GM18951 (cell line): ENCODE measurements around the gene MZB1.
A peak's percentile ranks its signal among the peaks of the same experiment; 100 is the strongest.

Experiments
- POLR2A ChIP-seq: IDR thresholded peaks from 4 replicates; pipeline ENCODE4 v1.6.1; 2011; ENCODE audit warnings: mild to moderate bottlenecking; ENCODE audit not compliant: insufficient read length, insufficient read depth; ENCODE audit errors: extremely low read depth
- in situ Hi-C: fragments of 300-500 bp; cut with MboI; formaldehyde crosslinking; loops from one replicate; pipeline ENCODE4 v1.12.0; 2022; ENCODE audit warnings: low sequenced_read_pairs, mixed read lengths, inconsistent platforms; ENCODE audit not compliant: unreplicated experiment

Gene MZB1

DNA sequence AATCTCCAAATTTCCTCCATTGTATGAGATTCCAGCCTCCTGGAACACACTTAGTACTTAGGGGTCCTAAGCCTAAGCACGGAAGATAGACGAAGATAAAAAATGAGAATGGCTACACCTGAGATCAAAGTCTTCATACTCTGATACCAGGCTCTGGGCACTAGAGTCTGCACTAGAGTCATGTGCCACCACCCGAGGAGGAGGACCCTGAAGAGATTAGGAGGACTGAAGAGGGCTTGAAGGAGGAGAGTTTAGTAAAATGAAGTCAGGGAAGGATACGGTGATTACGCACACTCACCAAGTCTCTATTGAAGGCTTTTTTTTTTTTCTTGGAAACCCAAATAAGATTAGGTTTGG is 14.7 kb upstream of the MZB1 start:
- in situ Hi-C loops, result no loop called here
- TF ChIP-seq POLR2A, result no peak

DNA sequence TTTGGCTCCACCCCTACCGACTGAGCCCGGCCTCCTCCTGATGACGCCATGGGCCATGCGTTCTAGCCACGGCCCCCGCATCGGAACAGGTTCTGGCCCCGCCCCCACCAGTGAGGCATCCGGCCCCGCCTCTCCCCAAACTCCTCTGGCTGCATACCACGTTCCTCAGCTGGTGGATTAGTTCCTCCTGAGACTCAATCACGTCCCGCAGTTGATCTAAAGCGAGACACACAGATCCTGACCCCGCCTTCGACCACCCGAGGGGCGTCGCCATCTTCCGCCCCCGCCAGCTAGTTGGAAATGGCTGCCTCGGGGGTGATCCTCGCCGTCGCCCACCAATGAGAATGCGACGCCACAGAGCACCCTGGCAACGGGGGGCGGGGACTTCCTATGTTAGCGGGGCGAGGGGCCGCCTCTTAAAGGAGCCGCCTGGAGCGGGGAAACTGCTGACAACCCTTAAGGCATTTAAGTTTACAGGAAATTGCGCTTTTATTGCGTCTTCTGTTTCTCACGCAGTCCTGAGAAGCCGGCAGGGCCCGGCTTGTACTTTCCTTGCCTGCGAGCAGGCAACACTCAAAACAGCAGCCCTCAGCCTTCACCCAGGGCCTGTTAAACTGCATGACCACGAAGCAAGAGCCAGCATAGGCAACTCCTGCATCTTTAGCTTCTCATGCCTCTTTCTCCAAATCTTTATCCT is 14.2 kb upstream of the MZB1 start, which contains the start of gene SPATA24:
Gene SPATA24, minus strand, starts transcription at position 303 of the 697 bp plus-strand sequence. Its CDS starts 29 bp downstream, at position 274.
- peak; percentile 55 for TF ChIP-seq POLR2A
- in situ Hi-C loops, result no loop called here

GRCh38 chr5:139403418-139403786 is 13.7 kb upstream of the MZB1 start:
- TF ChIP-seq POLR2A, result peak; percentile 0
- in situ Hi-C loops, result no loop called here

DNA sequence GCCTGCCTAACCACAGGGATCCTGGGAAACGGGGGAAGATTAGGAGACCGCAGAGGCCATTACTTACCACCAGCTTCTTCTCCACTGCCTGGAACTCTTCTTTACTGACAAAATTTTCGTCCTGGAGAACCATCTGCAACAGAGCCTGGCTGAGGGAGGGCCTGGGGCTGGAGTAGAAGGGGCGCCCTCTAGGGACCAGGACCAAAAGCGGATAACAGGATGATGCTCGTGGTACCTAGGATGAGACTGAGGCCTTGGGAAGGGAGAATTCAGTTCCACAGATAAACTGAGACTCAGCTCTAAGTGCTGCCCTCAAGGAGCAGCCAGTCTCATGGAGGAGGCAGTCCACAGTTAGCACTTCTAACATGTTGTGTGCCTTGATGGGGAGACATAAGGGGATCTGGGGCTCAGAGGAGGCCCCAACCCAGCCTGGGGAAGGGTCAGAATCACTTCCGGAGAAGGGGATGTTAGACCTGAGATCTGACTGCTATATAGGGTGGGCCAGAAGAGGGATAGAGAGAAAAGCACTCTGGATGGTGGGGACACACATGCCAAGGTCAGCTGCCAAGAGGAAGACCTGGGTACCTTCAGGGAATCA is 12.9 kb upstream of the MZB1 start:
- TF ChIP-seq POLR2A, result no peak
- in situ Hi-C loops, result no loop called here

GRCh38 chr5:139401546-139401945 is 11.8 kb upstream of the MZB1 start:
- in situ Hi-C loops, result no loop called here
- TF ChIP-seq POLR2A, result no peak

GRCh38 chr5:139399501-139400121 is 9.9 kb upstream of the MZB1 start:
- peak; percentile 34 for TF ChIP-seq POLR2A
- in situ Hi-C loops, result no loop called here

DNA sequence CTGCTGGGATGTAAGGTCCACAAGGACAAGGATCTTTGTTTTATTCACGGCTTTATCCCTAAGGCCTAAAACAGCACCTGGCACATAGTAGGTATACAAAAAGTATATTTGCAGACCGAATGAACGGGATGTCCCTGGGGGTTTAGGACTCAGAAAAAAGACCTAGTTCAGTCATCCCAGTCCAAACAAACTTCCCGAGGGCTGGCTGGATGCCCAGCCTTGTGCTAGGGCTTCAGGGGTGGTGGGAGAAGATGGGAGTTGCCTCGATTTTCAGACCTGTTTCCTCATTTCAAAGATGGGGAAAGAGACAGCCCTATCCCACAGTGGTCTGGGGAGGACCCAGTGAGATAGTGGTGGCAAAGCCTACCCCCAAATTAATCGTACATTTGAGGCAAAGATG is 8.2 kb upstream of the MZB1 start:
- TF ChIP-seq POLR2A, result no peak
- in situ Hi-C loops, result no loop called here

DNA sequence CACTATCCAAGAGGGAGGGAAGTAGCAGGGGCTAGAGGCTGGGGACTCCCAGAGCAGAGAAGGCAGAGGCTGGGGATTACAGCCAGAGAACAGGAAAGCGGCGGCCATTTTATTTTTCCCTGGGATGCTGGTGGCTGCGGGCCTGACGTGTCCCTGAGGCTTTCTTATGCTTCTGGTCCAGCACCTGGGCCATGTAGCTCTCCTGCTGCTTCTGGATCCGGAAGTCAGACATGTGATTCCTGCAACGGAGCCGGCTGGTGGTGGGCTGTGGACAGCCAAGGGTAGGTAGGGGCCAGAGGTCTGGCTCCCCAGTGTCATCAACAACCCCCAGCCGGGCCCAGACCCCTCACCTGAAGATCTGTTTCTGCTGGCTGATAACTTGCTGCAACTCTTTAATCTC is 7.0 kb upstream of the MZB1 start:
- in situ Hi-C loops, result no loop called here
- no peak for TF ChIP-seq POLR2A

DNA sequence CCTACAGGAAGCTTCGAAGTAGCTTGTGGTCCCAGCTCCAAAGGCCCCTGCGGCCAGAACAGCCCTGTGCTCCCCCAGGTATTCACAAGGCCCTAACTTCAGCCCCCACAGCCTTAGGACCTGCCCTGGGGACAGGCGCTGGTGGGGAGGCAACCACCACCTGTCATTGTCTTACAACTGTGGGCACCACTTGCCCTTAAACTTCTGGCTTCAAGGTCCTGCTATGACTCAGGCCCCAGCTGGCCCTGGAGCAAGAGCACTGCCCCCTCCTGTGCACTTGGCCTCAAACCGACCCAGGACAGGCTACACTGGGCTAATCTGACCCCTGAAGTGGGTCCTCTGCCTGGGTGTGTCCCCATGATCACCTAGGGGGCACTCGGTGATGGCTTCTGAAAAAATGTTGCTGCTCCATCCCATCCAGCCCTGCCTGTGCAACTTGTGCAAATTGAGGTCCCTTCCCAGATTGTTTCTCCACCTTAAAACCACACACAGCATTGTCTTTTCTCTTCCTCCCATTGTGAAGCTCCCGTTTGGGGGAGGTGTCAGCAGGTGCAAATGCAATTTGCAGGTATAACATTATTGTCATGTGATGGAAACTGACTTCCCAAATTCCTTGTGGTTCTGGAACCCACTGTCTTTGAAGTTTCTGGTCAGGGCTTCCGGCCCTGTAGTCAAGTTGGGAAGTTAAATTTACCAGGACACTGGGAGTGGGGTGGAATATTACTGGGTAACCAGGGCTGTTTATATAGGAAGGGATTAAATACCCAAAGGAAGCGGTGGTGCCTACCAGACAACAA is 6.3 kb upstream of the MZB1 start:
- in situ Hi-C loops, result no loop called here
- TF ChIP-seq POLR2A, result no peak

DNA sequence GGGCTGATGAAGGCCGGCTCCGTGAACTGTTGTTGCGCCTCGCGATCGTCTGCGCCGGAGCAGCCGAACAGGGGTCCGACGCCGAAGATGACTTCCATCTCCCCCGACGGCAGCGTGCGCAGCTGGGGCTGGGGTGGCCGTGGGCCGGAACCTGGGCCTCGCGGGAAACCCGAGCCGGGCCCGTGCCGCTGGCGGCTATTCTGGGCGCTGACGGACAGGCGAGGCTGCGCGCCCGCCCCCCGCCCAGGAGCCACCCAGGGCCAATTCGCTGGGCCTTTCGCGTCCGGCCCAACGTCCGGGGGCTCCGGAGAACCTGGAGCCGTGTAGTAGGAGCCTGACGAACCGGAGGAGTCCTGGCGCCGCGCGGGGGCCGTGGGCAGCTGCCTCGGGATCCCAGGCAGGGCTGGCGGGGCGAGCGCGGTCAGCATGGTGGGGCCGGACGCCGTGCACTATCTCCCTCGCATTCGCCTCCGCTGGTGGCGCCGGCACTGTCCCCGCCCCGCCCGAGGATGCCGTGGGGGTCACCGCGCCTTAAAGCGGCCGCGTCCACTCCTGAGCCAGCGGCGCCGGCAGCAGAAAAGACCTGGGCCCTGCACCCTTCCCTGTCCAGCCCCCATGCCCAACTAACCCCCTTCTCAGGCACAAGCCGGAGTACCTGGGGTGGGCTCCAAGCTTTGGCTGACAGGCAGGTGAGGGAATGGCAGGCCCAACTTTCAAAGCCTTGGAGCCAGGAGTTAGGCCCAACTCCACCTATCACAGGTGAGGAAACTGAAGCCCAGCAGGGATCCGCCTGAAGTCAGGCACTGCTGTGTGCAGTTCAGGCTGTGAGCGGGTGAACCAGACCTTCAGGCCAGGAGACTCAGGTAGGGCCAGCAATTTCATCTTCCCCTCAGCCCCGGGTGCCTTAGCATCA is 5.2 kb upstream of the MZB1 start, which contains the start of gene PROB1:
Gene PROB1, minus strand, starts transcription at position 451 of the 913 bp plus-strand sequence. Its CDS starts 23 bp downstream, at position 428.
- no peak for TF ChIP-seq POLR2A
- in situ Hi-C loops, result no loop called here

DNA sequence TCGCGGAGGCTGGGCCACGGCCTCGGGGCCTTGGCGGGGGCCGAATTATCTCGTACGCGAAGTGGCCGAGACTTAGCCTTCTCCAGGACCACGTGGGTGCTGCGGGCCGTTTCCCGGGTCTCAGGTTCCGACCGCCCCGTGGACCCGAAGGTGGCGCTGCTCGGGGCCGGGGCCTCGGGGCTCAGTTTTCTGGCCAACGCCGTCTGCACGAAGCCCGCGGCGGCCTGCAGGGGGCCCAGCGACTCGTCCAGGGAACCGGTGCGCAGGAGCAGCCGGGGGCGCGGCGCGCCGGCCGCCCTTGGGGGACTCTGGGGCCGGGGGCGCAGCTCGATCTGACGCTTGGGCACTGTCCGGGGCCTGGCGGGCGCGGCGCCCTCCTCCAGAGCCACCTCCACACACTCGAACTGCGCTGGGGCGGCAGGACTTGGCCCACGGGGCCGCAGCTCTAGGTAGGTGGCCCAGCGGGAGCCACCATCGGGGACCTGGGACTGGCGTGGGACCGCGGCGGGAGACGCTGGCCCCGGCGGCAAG is 4.5 kb upstream of the MZB1 start:
- TF ChIP-seq POLR2A, result no peak
- in situ Hi-C loops, result no loop called here

DNA sequence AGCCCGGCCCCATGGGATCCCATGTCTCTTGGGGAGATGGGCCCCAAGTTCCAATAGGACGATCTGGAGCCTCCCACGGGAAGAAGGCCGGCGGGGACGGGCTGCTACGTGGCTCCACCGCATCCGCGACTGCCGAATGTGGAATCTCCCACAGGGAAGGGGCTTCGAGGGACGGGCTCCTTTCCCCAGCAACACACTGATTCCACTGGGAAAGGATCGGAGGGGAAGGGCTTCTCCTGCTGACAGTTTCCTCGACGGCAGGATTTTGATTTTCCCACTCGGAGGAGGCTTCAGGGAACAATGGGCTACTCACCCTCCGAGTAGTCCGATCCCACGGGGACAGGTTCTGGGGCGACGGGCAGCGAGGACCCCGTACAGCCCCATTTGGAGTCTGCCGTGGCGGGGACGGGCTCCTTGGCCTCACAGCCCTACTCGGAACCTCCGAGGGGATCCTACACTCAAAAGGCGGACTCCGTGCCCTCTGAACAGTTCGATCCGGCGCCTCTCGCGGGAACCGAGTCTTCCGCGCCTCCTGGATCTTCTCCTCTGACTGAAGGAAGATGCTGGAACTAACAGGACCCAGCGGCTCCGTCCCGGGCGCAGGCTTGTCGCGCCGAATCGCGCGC is 3.9 kb upstream of the MZB1 start:
- in situ Hi-C loops, result no loop called here
- TF ChIP-seq POLR2A, result no peak
